ENCODE results near the gene ANKS6.
"Not testable (repeated sequence)": the region's sequence is repeated elsewhere in the genome, so short reads cannot be mapped to it uniquely, and the experiment has no call there.

ANKS6 gene

DNA sequence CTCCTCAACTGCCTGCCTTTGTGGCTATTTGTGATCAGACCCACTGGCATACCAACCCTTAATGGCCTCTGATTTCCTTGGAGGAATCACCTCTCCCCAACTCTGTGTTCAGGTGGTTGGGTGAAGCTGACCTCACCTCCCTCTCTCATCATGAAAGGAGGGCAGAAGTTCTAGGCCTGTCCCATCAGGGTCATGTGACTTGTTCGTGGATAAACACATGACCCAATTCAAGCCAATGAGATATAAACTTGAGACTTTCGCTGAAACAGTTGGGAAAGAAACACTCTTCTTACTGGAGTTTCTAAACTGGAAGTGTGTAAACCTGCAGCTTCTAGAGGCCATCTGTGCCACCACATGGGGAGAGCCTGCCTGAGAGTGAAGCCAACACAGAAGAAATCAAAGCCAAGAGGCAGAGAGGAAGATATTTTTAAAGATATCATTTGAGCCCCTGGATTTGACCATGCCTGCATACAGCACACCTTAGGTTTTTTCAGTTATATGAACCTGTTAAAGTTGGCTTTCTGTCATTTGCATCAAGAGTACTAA lies 93.4 kb downstream of the ANKS6 start:
- no peak for DNase-seq (ENCODE audit: low read depth)

- no peak for DNase-seq (ENCODE audit: low read depth)
Measured at GRCh38 chr9:98702340-98702739, 94.0 kb downstream of the ANKS6 start.

DNA sequence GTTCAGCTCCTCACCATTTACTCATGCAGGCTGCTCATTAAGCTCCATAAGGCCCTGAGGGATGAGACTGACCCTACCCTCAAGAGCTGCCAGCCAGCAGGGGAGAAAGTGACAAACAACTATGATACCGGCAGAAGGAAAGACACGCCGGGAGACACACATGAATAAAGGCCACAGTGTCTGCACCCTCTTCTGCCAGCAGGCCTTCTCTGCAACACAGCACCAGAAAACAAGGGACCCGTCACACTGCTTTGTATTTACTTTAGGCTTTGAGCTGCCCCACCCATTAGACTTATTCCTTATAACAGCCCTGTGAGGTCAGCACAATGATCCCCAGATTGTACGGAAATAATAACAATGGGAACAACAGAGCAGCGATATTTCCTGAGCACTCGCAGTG lies 94.8 kb downstream of the ANKS6 start:
- no peak for DNase-seq (ENCODE audit: low read depth)

DNA sequence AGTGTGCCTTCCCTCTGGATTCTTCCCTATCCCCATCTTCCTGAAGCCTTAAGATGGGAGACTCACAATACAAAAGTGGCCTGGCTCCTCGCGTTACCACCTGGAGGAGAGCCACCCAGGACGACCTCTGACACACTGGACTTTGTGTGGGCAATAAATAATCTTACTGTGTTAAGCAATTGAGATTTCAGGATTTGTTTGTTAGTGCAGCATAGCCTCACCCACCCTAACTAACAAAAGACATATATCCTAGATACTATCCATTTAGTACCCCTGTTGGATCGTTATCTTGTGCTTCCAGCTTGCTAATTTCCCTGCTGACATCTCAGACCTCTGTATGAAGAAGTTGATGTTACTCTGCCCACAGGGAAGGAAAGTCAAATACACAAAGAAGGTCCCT lies 95.6 kb downstream of the ANKS6 start:
- no peak for DNase-seq (ENCODE audit: low read depth)

- DNase-seq (ENCODE audit: low read depth), result no peak
Measured at GRCh38 chr9:98698856-98699255, 97.5 kb downstream of the ANKS6 start.

GRCh38 chr9:98694943-98695342 lies 101.4 kb downstream of the ANKS6 start:
- DNase-seq (ENCODE audit: low read depth), result no peak

- no peak for DNase-seq (ENCODE audit: low read depth)
Measured at GRCh38 chr9:98692392-98692791, 104.0 kb downstream of the ANKS6 start.

- DNase-seq (ENCODE audit: low read depth), result no peak
Measured at GRCh38 chr9:98691890-98692289, 104.5 kb downstream of the ANKS6 start.

GRCh38 chr9:98690686-98691085 lies 105.7 kb downstream of the ANKS6 start:
- DNase-seq (ENCODE audit: low read depth), result no peak

DNA sequence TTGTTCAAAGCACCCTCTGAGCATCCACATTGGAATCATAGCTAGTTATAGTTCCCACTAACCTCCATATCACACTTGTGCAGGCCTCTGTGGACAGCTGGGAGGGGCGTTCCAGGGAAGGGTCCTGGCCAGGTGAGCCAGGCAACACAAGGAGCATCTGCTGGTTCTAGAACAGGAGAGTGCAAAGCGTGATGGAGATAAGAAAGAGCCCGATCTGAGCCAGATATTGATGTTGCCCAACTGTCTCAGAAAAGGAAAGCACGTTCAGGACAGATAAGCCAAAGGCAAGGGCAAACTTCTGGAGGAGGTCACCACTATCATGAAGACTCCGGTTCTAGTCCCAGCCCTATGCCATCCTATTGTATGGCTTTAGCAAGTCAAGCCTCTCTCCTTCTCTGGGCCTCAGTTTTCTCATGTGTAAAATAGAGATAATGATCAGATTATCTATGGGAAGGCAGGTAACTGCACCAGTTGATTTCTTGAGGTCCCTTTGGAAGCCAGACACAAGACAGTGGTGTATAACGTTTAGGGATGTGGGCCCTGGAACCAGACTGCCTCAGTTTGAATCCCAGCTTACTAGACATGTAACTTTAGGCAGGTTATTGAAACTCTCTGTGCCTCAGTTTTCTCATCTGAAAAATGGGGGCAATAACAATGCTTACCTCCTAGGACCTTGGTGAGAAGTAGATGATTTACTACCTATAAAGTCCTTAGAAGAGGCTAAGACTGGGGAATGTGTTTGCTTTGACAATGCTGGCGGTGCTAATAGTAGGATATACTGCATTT lies 107.5 kb downstream of the ANKS6 start:
- no peak for DNase-seq (ENCODE audit: low read depth)

DNA sequence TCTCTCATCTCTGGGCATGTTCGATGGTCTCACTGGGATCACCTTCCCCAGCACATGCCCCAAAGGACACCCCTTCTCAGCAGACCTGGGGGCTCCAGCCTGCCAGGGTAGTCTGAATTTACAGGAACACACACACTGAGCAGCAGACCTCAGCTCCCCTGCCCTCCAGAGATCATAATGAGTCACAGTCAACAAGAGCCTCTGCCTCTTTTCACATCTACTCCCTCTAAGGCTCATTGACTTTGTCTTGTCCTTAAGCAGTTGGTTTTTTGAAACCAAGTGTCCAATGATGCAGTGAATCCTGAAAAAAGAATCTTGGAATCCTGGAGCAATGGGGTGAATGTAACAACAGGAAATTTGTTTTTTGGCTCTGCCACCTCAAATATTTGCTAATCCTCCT lies 108.4 kb downstream of the ANKS6 start:
- no peak for DNase-seq (ENCODE audit: low read depth)

DNA sequence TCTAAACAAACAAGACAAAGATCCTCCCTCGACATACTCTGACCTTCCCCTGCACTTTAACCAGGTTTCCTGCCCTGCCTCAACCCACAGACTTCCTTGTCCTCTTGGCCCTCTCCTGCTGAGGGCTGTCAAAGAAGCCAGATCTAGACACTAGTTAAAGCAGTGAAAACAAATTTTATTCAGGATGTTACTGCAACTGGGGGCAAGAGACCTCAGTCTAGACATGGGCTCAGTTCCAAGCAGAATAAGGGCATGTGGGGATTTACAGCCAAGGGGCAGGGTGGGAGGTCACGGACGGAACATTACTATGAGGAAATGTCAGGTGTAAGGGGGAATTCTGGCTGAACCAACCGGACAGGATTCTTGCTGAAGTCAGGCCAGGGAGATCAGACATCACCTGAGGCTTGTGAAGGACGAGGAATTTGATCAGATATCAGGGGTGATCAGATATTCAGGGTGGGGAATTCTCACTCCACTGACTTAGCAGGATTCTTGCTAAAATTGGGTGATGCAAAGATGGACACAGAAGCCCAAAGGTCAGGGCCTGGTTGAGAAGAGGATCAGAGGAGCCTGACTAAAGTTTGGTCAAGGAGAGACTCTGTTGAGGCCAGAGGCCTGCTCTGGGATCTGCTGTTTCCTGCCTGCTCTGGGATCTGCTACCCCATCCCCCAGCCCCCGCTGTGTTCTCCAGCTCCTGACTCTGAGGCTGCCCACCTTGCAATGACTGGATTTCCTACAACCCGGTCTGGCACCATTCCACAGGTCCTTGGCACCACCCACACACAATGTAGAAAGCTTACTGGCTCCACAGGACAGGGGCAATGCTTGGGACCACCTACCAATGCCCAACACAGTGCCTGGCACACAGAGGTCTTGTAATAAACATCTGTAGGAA lies 109.1 kb downstream of the ANKS6 start:
- no peak for DNase-seq (ENCODE audit: low read depth)

- DNase-seq (ENCODE audit: low read depth), result not testable (repeated sequence)
Measured at GRCh38 chr9:98684816-98685215, 111.5 kb downstream of the ANKS6 start.

Data from activated T-cell treated with anti-CD3 and anti-CD28 coated beads for 1 hour (primary cell).